Pulmonary artery endothelial cell (primary cell): Measurements from ENCODE around the gene AFG1L. TPM values are rescaled to one million over a fixed set of nuclear protein-coding genes. Genes with fewer than 3 reads are reported as not detected.
"Not testable (repeated sequence)": the region's sequence is repeated elsewhere in the genome, so short reads cannot be mapped to it uniquely, and the experiment has no call there.

Experiments used
- DNase-seq: peaks from one replicate; pipeline ENCODE4 v3.0.0-alpha.2; 2011; ENCODE audit warnings: low read depth, low spot score
- total RNA-seq: library from RNA; depleted of rRNA; stranded (reverse); fragments of >200 nt; gene quantifications from 2 replicates; pipeline ENCODE4 v1.2.3, GENCODE V29; 2014

AFG1L gene
- total RNA-seq, 1 donor from 2014 or later: 1.7 TPM

DNA sequence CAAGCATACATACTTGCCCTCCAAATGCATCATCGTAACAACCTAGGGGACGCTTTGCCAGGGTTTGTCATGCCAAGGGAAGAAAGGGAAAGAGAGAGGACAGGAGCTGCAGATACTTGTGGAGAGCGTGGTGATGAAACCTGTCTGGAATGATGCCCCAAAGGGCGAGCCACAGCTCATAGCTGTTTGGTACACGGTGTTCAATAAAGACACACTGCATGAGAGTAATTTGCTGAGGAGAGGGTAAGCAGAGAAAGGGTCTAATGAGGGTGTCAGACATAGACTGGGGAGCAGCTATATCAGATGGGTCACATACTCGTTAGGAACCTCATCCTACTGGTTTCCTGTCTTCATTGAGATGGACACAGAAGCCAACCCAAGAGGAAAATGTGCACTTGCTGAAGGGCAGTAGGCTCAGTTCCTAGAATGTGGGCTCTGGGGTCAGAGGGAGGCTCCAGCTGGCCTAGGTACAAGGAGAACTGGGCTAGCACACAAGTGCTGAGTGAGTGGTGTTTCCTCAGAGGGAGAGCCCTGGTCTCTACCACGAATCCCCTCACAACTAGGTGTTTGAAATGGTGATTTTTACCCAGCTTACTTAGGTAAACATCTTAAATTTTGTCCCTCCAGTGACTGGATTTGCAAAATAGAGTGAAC lies 260.7 kb downstream of the AFG1L start:
- no peak for DNase-seq

DNA sequence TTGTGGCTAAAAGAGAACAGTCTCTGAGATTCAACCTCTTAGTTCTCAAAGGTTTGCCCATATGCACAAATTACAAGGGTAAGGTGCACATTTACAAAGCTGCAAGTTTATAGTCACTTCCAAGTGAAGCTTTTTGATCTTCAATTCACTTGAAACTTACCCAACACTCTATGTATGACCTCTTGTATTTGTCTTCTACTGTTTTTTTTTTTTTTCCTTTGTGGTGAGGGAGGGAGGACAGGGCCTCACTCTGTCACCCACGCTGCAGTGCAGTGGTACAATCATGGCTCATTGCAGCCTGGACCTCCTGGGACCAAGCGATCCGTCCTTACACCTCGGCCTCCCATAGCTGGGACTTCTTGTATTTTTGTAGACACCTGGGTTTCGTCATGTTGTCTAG lies 261.4 kb downstream of the AFG1L start:
- no peak for DNase-seq

DNA sequence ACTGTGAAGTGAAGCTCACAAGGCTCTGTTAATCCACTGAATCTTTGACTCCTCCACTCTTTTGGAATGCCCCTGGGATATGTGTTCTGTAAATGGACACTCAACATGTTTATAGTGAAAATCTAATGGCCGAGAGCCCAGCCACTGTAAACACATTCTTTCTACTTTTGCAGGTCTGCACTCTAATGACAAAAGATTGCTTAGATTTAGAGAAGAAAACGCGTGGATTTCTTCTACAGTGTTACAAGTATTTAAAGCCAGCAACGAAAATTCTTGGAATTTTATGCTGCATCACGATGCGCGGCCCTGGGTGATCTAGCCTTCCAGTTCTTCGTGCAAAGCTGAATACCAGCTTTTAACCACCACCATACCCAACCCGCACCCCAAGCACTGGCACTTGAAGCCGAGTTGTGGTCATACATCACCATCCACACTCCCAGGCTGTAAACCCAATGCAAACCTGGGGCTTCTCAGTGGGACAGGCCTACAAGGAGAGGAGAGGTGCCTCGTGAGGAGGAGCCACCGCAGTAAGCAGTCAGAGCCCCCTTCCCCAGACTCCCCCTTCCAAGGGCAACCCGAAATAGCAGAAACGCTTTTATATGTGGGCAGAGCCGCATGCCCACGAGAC lies 262.1 kb downstream of the AFG1L start:
- DNase-seq: no peak

GRCh38 chr6:108557494-108558371 lies 262.9 kb downstream of the AFG1L start:
- DNase-seq: no peak

- DNase-seq: peak; percentile 98
Measured at GRCh38 chr6:108558372-108559096, 263.7 kb downstream of the AFG1L start.

DNA sequence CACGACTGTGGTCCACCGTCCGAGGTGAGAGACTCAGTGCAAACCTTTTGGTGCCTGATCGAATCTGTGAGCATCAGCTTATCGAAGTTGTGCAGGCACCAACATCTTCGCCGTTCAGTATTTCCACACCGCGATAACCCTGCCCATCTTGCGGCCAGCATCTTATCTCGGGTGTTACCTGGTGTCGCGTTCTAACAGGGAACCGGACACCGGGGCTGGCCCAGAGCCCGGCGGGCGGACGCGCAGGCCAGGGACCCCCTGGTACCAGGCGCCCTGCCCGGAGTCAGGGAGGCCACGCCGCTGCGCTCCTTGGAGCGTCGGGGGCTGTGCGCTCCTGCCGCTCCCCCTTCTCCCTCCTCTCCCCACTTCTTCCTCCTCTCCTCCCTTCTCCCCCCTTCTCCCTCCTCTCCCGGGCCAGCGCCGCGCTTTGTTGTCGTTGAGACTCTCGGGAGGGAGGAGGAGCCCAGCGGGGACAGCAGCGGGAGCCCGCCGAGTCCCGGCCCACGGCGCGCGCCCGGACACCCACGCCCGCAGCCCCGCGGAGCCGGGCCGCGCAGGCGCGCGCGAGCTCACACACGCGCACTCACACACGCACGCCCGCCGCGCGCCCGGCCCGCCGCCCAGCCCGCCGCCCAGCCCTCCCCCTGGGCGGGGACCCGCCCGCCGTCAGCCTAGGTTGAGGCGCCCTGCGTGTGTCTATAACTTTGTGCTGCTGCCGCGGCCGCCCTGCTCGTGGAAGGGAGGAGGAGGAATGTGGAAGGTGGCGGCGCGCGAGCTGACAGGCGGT lies 264.4 kb downstream of the AFG1L start:
- DNase-seq: peak; percentile 50

- no peak for DNase-seq
Measured at GRCh38 chr6:108559884-108560462, 265.1 kb downstream of the AFG1L start.

GRCh38 chr6:108560463-108561308 lies 265.8 kb downstream of the AFG1L start, which contains the start of gene FOXO3:
TSS of gene FOXO3 (plus strand) at chr6:108560917. CDS start at chr6:108561209, 292 bp downstream.
- no peak for DNase-seq

DNA sequence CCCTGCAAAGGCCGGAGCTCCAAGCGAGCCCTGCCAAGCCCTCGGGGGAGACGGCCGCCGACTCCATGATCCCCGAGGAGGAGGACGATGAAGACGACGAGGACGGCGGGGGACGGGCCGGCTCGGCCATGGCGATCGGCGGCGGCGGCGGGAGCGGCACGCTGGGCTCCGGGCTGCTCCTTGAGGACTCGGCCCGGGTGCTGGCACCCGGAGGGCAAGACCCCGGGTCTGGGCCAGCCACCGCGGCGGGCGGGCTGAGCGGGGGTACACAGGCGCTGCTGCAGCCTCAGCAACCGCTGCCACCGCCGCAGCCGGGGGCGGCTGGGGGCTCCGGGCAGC lies 266.4 kb downstream of the AFG1L start:
- not testable (repeated sequence) for DNase-seq

DNA sequence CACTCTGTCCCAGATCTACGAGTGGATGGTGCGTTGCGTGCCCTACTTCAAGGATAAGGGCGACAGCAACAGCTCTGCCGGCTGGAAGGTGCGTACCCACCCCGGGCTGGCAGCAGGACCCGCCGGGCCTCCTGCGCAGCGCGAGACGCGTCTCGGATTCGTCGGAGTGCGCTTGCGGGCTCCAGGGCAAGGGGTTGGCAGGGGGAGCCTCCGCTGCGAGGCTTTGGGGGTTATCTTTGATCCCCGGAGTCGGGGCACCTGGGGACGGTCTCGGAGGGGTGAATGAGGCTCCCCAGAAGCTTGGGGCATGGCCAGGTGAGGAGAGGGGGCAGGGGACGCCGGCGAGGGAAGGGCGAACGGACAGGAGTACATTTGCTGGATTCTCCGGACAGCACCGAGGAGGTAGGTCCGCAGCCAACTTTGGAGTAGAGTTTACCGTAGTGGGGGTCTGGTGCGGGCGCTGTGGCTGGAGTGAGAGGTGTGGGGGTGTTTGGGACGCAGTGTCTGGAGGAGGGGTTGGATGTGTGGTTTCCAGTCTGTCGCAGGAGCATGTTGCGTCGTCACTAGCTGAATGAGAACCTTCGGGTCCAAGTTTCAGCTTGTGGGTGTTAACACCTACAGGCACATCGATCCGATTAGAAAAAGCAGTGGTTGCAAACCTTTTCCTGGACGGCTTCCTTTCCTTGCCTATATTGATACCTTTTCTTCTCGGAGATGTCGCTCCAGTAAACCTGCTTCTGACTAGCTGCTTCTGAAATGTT lies 267.1 kb downstream of the AFG1L start:
- no peak for DNase-seq

GRCh38 chr6:108562503-108562993 lies 267.7 kb downstream of the AFG1L start:
- DNase-seq: no peak

DNA sequence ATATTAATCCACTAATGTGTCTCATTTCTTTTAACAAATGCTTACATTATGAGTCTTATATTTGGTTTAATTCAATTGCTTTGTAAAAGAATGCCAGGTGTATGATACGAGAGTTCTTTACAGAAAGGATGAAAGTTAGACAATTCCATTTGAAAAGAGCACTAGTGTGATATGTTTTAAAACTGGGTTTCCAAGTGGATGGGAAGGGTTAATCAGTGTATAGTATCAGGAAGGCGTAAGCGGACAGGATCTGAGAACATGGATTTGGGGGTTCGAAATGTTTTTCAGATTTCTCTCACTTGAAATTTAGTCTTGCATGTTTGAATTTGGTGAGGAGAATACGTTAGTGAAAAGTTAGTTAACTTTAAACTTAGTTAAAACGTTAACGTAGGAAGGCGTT lies 268.4 kb downstream of the AFG1L start:
- no peak for DNase-seq

GRCh38 chr6:108564178-108564577 lies 269.3 kb downstream of the AFG1L start:
- DNase-seq: no peak

GRCh38 chr6:108565091-108565766 lies 270.4 kb downstream of the AFG1L start:
- no peak for DNase-seq

DNA sequence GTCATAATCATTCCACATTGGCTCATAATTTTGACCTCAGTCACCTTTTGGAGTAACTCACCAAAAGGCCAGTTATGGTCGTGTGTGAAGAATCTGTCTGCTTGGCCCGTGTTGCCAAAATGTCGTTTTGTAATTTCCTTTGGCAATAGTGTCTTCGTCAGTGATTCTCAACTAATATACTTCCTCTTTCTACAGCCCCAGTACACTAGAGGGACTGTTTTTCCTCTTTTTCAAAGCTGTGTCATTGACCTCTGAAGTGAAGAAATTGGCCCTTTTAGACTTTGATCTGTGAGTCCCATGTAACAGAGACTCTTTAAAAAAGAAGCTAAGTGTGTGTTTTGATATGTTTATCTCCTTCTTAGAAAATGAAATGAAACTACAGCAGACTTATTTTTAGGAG lies 271.0 kb downstream of the AFG1L start:
- DNase-seq: no peak

- DNase-seq: no peak
Measured at GRCh38 chr6:108566406-108566805, 271.6 kb downstream of the AFG1L start.

GRCh38 chr6:108568101-108568500 lies 273.2 kb downstream of the AFG1L start:
- DNase-seq: no peak
